Upper lobe of left lung (tissue), 6 donors: Measurements from ENCODE around the gene TPM1. TPM values are rescaled to one million over a fixed set of nuclear protein-coding genes. Genes with fewer than 3 reads are reported as not detected.

Source experiments
- ATAC-seq, 2 donors: fragments of 200-7000 bp; cut with Tn5 transposase; one replicate each; pipeline ENCODE4 v1.9.1; 2022; ENCODE audit warnings: mild to moderate bottlenecking in 2 of 2, moderate library complexity in 2 of 2; ENCODE audit not compliant: low FRiP score in 2 of 2
- DNase-seq, 2 donors: peaks; one replicate each; pipeline ENCODE4 v3.0.0-alpha.2; 2019 to 2020
- H3K27ac ChIP-seq, 4 donors: fragments of 200-600 bp; sonication (generic); one replicate each; pipeline ENCODE4 v1.5.1; 2016 to 2019
- H3K27me3 ChIP-seq, 4 donors: fragments of 200-600 bp; sonication (generic); one replicate each; pipeline ENCODE4 v1.5.1; 2017 to 2019
- H3K36me3 ChIP-seq, 4 donors: fragments of 200-600 bp; sonication (generic); one replicate each; pipeline ENCODE4 v1.5.1; 2016 to 2019
- H3K4me1 ChIP-seq, 4 donors: fragments of 200-600 bp; sonication (generic); one replicate each; pipeline ENCODE4 v1.5.1; 2018 to 2019
- H3K4me3 ChIP-seq, 4 donors: fragments of 200-600 bp; sonication (generic); one replicate each; pipeline ENCODE4 v1.5.1; 2017 to 2019; ENCODE audit warnings: mild to moderate bottlenecking in 2 of 4, moderate library complexity in 1 of 4
- H3K9me3 ChIP-seq, 4 donors: fragments of 200-600 bp; sonication (generic); one replicate each; pipeline ENCODE4 v1.5.1; 2018 to 2019
- CTCF ChIP-seq, 6 experiments: fragments of 450-650 bp in 4 of 6; fragments of 200-600 bp in 2 of 6; sonication (generic) in 2 of 6; IDR thresholded peaks; one replicate each; pipeline ENCODE4 v1.5.1; 2016 to 2019; ENCODE audit warnings: antibody characterized with exemption in 6 of 6
- EP300 ChIP-seq, 4 donors: sonication (generic); formaldehyde crosslinking; IDR thresholded peaks; one replicate each; pipeline ENCODE4 v1.5.1; 2017; ENCODE audit warnings: antibody characterized with exemption in 4 of 4, control low read depth in 2 of 4
- POLR2A ChIP-seq, 4 donors: fragments of 450-650 bp; IDR thresholded peaks; one replicate each; pipeline ENCODE4 v1.5.1; 2016 to 2017; ENCODE audit warnings: antibody characterized with exemption in 4 of 4, mild to moderate bottlenecking in 2 of 4
- POLR2AphosphoS5 ChIP-seq, 2 donors: sonication (generic); formaldehyde crosslinking; IDR thresholded peaks; one replicate each; pipeline ENCODE4 v1.5.1; 2017; ENCODE audit warnings: antibody characterized with exemption in 2 of 2
- WGBS, 2 donors: methylation state at CpG; one replicate each; pipeline ENCODE4 v1.1.5; 2017 to 2018; 5-methylcytosine and 5-hydroxymethylcytosine counted together
- total RNA-seq, 6 donors: library from RNA; depleted of rRNA in 4 of 6; stranded (reverse); fragments of >200 nt in 4 of 6; gene quantifications; one replicate each; pipeline versions ENCODE4 v1.1.0 to v1.2.1, GENCODE V29; 2016 to 2021
- donor health status: DM: no; HTN: no; CAD: no; lungs with moderate emphysema.
- donor health status: DM: no; HTN: yes; CAD: no; lungs with severe emphysema.

Gene TPM1
- total RNA-seq, 6 donors from 2014 or later, result 144 to 343 (median 254) TPM

DNA sequence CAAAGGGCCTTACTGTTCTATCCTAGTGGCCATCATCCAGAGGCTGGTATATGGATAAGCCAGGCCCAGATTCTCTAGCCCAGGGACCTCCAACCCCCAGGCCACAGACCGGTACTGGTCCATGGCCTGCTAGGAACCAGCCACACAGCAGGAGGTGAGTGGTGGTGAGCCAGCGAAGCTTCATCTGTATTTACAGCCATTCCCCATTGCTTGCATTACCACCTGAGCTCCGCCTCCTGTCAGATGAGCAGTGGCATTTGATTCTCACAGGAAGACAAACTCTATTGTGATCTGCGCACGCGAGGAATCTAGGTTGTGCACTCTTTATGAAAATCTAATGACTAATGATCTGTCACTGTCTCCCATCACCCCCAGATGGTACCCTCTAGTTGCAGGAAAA is 30.1 kb upstream of the TPM1 start:
- no peak overlapping the region for H3K27ac ChIP-seq
- peaks cover 0 to 7% (median 0%) of the 10 kb centered on the region in 4 donors for H3K4me1 ChIP-seq
- no peak overlapping the region for H3K4me3 ChIP-seq
- 92 to 96% methylated on average over 6 of the region's 6 CpGs for WGBS, 2 donors
- no peaks in the 10 kb centered on the region for H3K36me3 ChIP-seq
- no peaks in the 10 kb centered on the region for H3K27me3 ChIP-seq
- no peaks in the 10 kb centered on the region for H3K9me3 ChIP-seq
- ATAC-seq, result no peak
- no peak for DNase-seq
- TF ChIP-seq POLR2AphosphoS5 (IDR thresholded peaks at IDR 0.05) (no peak), EP300 (IDR thresholded peaks at IDR 0.05) (no peak), CTCF (IDR thresholded peaks at IDR 0.05) (no peak), POLR2A (IDR thresholded peaks at IDR 0.05) (no peak)

DNA sequence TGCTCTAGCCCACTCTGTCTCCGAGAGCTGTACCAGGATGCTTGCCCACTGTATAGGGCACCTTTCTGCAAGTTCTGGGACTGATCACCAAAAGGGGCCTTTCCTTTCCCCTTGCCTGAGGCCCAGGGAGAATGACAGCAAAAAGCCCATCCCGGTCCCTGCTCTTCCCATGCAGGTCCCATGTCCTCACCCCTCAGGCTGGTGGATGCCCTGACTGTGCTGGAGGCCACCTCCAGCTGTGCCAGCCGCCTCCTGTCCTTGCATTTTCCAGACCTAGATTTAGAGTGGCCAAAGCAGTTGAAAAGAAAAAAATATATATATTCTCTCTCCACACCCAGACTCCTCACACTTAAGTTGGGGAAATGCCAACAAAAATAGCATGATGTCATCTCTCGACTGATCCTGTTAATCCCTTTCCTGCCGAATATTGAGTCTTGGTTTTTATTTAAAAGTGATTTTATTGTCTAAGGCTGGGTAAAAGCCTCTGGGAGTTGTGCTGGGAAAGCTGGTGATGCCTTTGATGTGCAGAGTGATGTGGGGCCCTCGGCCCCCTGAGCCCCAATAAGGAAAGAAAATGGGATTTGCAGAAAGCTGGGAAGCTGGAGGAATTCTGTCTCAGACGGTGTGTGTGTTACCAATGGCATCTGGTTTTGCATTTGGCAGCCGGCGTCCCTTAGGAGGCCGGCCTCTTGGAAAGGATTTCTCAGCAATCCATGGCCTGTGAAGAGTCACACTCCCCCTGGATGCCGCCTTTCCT is 29.3 kb upstream of the TPM1 start:
- Histone ChIP-seq H3K27ac (no peak overlapping the region), H3K36me3 (no peaks in the 10 kb centered on the region), H3K4me1 (peaks cover 0 to 7% (median 0%) of the 10 kb centered on the region in 4 donors), H3K9me3 (no peaks in the 10 kb centered on the region), H3K4me3 (no peak overlapping the region), H3K27me3 (no peaks in the 10 kb centered on the region)
- ATAC-seq (peak in 1 of 2 donors; percentile 39), DNase-seq (no peak)
- no peak for TF ChIP-seq POLR2AphosphoS5 (IDR thresholded peaks at IDR 0.05)
- no peak for TF ChIP-seq EP300 (IDR thresholded peaks at IDR 0.05)
- TF ChIP-seq POLR2A (IDR thresholded peaks at IDR 0.05), result no peak
- TF ChIP-seq CTCF (IDR thresholded peaks at IDR 0.05), result no peak
- WGBS, 2 donors, result 67% methylated on average over 11 of the region's 11 CpGs

DNA sequence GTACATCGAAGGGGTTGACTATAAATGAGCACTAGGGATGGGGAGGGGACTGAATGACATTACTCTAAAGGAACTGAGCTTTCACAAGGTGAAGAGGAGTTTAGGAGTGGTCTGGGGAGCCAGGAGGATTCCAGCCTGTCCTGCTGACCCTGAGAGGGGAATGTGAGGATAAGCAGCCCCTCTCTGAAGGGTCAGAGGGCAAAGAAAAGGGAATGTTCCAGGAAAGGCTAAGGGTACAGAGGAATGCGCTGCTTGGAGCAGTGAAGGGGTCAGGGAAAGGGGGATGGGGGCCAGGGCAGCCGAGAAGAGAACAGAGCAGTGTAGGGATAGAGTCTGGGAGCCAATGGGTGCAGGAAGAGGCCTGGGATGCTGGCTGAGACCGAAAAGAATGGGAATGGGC is 28.0 kb upstream of the TPM1 start:
- ATAC-seq (no peak), DNase-seq (no peak)
- TF ChIP-seq EP300 (IDR thresholded peaks at IDR 0.05), result no peak
- no peak for TF ChIP-seq CTCF (IDR thresholded peaks at IDR 0.05)
- no peak for TF ChIP-seq POLR2A (IDR thresholded peaks at IDR 0.05)
- TF ChIP-seq POLR2AphosphoS5 (IDR thresholded peaks at IDR 0.05), result no peak
- H3K4me1 ChIP-seq, result peaks cover 0 to 7% (median 0%) of the 10 kb centered on the region in 4 donors
- no peak overlapping the region for H3K27ac ChIP-seq
- WGBS, 2 donors, result 81 to 85% methylated on average over 4 of the region's 4 CpGs
- H3K4me3 ChIP-seq, result no peak overlapping the region
- no peaks in the 10 kb centered on the region for H3K9me3 ChIP-seq
- H3K27me3 ChIP-seq, result no peaks in the 10 kb centered on the region
- H3K36me3 ChIP-seq, result no peaks in the 10 kb centered on the region

- Histone ChIP-seq H3K27ac (peak overlapping the region in 2 of 4 donors; percentile 33 to 54), H3K36me3 (no peaks in the 10 kb centered on the region), H3K4me1 (peaks cover 0 to 7% (median 0%) of the 10 kb centered on the region in 4 donors), H3K9me3 (no peaks in the 10 kb centered on the region), H3K4me3 (no peak overlapping the region), H3K27me3 (no peaks in the 10 kb centered on the region)
- peak in 1 of 2 donors; percentile 26 for DNase-seq
- 50 to 57% methylated on average over 1 of the region's 1 CpG for WGBS, 2 donors
- ATAC-seq, result peak in 1 of 2 donors; percentile 77
- no peak for TF ChIP-seq CTCF (IDR thresholded peaks at IDR 0.05)
- no peak for TF ChIP-seq POLR2AphosphoS5 (IDR thresholded peaks at IDR 0.05)
- no peak for TF ChIP-seq EP300 (IDR thresholded peaks at IDR 0.05)
- TF ChIP-seq POLR2A (IDR thresholded peaks at IDR 0.05), result no peak
Observed at GRCh38 chr15:63015618-63016017, 26.9 kb upstream of the TPM1 start.

- Histone ChIP-seq H3K36me3 (no peaks in the 10 kb centered on the region), H3K9me3 (no peaks in the 10 kb centered on the region), H3K27ac (peak overlapping the region in 2 of 4 donors; percentile 33 to 54), H3K4me1 (peaks cover 0 to 7% (median 0%) of the 10 kb centered on the region in 4 donors), H3K27me3 (no peaks in the 10 kb centered on the region), H3K4me3 (no peak overlapping the region)
- ATAC-seq (no peak), DNase-seq (no peak)
- 94 to 97% methylated on average over 2 of the region's 2 CpGs for WGBS, 2 donors
- TF ChIP-seq POLR2A (IDR thresholded peaks at IDR 0.05), result no peak
- TF ChIP-seq POLR2AphosphoS5 (IDR thresholded peaks at IDR 0.05), result no peak
Observed at GRCh38 chr15:63016234-63016633, 26.3 kb upstream of the TPM1 start.
